Measurements from ENCODE around the gene ABCA4.

DNA sequence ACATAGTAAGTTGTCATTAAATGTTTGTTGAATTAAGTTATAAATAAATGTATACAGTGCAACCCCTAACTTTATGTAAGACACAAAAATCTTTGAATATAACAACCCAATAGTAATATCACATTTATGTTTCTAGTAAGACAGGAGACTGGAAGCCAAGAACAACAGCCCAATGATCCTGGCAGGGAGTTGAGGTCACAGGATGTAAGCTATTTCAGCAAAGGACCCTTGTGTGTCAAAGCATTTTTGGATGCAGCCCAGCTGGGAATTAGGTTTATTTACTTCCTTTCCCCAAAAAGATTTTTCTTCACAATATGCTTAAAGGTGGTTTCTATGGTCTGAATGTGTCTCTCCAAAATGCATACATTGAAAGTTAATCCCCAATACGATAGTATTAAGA is 34.0 kb upstream of the ABCA4 start:
- TF ChIP-seq, protein P1, sequence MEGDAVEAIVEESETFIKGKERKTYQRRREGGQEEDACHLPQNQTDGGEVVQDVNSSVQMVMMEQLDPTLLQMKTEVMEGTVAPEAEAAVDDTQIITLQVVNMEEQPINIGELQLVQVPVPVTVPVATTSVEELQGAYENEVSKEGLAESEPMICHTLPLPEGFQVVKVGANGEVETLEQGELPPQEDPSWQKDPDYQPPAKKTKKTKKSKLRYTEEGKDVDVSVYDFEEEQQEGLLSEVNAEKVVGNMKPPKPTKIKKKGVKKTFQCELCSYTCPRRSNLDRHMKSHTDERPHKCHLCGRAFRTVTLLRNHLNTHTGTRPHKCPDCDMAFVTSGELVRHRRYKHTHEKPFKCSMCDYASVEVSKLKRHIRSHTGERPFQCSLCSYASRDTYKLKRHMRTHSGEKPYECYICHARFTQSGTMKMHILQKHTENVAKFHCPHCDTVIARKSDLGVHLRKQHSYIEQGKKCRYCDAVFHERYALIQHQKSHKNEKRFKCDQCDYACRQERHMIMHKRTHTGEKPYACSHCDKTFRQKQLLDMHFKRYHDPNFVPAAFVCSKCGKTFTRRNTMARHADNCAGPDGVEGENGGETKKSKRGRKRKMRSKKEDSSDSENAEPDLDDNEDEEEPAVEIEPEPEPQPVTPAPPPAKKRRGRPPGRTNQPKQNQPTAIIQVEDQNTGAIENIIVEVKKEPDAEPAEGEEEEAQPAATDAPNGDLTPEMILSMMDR (IDR thresholded peaks at IDR 0.05): no peak
- no peak for TF ChIP-seq POLR2AphosphoS5 (IDR thresholded peaks at IDR 0.05; ENCODE audit: insufficient read depth in 1 of 2, low read depth in 1 of 2)
